ENCODE results near the gene CADM2. TPM values are rescaled to one million over a fixed set of nuclear protein-coding genes. Genes with fewer than 3 reads are reported as not detected.

Gene CADM2
- total and polyA plus RNA-seq, 2 experiments from 2014 or later = 0.15 to 0.40 TPM

DNA sequence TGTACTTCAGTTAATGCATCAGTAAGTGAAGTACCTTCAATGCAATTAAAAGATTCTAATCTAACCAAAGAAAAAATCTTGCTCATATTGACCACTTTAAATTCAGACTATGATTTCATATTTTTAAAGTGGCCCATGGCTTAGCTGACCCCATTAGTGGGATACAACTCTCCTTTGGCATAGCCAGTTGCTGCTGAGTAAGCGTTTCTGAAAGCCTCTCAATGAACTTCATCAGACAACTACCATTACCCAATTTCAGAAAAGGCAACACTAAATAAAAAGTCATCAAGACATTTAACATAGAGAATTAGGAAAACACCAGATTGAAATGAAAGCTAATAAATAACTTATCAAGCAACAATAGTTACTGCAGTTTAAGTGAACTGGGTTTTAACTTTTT lies 27.0 kb downstream of the CADM2 start:
- H3K27ac ChIP-seq = no peak overlapping the region
- H3K4me1 ChIP-seq (ENCODE audit: low read depth) = no peaks in the 10 kb centered on the region
- no peak overlapping the region for H3K4me3 ChIP-seq
- TF ChIP-seq, protein P1, sequence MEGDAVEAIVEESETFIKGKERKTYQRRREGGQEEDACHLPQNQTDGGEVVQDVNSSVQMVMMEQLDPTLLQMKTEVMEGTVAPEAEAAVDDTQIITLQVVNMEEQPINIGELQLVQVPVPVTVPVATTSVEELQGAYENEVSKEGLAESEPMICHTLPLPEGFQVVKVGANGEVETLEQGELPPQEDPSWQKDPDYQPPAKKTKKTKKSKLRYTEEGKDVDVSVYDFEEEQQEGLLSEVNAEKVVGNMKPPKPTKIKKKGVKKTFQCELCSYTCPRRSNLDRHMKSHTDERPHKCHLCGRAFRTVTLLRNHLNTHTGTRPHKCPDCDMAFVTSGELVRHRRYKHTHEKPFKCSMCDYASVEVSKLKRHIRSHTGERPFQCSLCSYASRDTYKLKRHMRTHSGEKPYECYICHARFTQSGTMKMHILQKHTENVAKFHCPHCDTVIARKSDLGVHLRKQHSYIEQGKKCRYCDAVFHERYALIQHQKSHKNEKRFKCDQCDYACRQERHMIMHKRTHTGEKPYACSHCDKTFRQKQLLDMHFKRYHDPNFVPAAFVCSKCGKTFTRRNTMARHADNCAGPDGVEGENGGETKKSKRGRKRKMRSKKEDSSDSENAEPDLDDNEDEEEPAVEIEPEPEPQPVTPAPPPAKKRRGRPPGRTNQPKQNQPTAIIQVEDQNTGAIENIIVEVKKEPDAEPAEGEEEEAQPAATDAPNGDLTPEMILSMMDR (IDR thresholded peaks at IDR 0.05; ENCODE audit: low read depth, low read length) = no peak
- DNase-seq (ENCODE audit: low read depth in 1 of 2, low spot score in 1 of 2) = no peak
- no peaks in the 10 kb centered on the region for H3K36me3 ChIP-seq
- H3K9me3 ChIP-seq (ENCODE audit: low read depth) = no peaks in the 10 kb centered on the region
- no peaks in the 10 kb centered on the region for H3K27me3 ChIP-seq

DNA sequence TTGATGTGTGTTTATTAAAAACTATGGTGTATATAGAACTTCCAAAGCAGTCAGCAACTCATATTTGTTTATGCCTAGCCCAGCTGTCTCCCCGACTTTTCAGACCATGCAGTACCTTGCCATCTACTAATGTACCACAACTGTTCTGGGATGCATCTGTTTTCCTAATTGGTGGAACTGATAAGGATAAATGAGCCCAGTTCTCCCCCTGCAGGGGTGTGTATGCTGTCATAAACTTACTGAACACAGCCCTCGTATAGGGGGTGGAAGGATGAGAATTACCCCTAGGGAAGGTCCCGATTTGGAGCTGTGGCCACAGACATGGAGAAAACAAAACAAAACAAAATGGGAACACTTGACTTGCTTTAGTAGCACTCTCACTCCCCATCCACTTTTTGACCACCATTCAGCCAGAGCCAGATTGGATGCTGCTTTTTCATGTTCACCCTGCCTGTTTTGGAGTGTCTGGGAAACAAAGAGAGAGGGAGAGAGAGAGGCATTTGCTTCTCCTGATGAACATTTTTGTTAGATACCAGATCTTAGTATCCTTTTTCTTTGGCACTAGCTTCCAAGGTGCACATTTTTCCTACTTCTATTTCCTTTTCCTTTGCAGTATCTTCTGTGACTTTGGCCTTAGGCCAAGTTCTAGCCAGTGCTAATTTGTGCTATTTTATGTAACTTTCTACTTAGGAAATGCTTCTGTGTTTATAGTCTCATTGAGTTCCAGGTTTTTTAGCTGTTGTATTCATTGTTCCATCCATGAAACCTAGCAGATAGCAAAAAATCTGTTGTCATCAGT lies 29.1 kb downstream of the CADM2 start:
- no peak overlapping the region for H3K27ac ChIP-seq
- no peaks in the 10 kb centered on the region for H3K36me3 ChIP-seq
- H3K4me1 ChIP-seq (ENCODE audit: low read depth) = no peaks in the 10 kb centered on the region
- no peak overlapping the region for H3K4me3 ChIP-seq
- H3K9me3 ChIP-seq (ENCODE audit: low read depth) = no peaks in the 10 kb centered on the region
- no peak for DNase-seq (ENCODE audit: low read depth in 1 of 2, low spot score in 1 of 2)
- TF ChIP-seq, protein P1 (IDR thresholded peaks at IDR 0.05; ENCODE audit: low read depth, low read length) = no peak
- no peaks in the 10 kb centered on the region for H3K27me3 ChIP-seq

DNA sequence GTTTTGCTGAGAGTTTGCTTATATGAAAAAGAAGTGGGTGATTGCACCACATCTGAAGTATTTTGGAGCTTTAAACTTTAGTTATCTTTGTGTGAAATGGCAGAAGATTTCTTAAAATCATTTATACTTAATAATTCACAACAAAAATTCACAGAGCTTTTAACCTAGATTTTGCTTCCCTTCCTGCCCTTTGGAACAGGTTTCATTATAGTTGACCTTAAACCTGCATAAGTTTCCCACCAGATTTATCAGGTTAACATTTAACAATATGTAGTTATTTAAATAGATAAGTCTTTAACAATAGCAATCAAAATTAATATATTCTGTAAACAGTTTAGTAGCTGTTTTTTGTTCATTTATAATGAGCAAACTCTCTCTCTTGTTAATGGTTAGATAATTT lies 30.3 kb downstream of the CADM2 start:
- TF ChIP-seq, protein P1 (IDR thresholded peaks at IDR 0.05; ENCODE audit: low read depth, low read length) = no peak
- H3K27me3 ChIP-seq = no peaks in the 10 kb centered on the region
- H3K27ac ChIP-seq = no peak overlapping the region
- H3K9me3 ChIP-seq (ENCODE audit: low read depth) = no peaks in the 10 kb centered on the region
- H3K36me3 ChIP-seq = no peaks in the 10 kb centered on the region
- no peak overlapping the region for H3K4me3 ChIP-seq
- no peak for DNase-seq (ENCODE audit: low read depth in 1 of 2, low spot score in 1 of 2)
- no peaks in the 10 kb centered on the region for H3K4me1 ChIP-seq (ENCODE audit: low read depth)

DNA sequence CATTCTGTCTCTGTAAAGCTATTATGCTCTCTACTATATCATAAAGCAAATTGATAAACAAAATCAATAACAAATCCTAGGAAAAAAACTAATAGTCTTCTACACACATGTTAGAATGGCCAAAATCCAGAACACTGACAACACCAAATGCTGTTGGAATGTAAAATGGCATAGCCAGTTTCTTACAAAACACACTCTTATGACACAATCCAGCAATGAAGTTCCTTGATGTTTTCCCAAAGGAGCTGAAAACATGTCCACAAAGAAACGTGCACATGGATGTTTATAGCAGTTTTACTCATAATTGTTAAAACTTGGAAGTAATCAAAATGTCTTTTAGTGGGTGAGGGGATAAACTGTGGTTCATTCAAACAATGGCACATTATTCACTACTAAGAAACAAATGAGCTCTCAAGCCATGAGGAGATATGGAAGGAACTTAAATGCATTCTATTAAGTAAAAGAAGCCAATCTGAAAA lies 32.7 kb downstream of the CADM2 start:
- Histone ChIP-seq H3K27me3 (no peaks in the 10 kb centered on the region), H3K36me3 (no peaks in the 10 kb centered on the region), H3K4me1 (ENCODE audit: low read depth) (no peaks in the 10 kb centered on the region), H3K27ac (no peak overlapping the region), H3K4me3 (no peak overlapping the region), H3K9me3 (ENCODE audit: low read depth) (no peaks in the 10 kb centered on the region)
- DNase-seq (ENCODE audit: low read depth in 1 of 2, low spot score in 1 of 2) = no peak
- TF ChIP-seq, protein P1 (IDR thresholded peaks at IDR 0.05; ENCODE audit: low read depth, low read length) = no peak

DNA sequence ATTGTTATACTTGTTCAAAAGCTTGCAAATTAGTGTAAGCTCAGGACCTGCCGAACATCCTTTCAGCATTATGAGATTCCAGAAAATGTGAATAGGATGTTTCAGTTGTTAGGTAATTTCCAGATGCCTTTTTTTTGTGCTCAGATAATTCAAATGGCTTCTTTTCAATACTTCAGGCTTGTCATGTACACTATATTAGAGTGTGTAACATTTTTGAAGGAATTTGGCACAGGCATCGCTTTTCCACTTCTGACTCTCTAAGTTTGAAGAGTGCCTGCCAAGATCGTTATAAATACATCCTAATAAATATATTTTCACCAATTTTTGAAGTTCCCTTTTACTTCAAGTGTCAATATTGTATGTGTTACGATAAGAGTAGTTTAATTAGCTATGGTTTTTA lies 35.2 kb downstream of the CADM2 start:
- TF ChIP-seq, protein P1 (IDR thresholded peaks at IDR 0.05; ENCODE audit: low read depth, low read length) = no peak
- Histone ChIP-seq H3K4me3 (no peak overlapping the region), H3K27ac (no peak overlapping the region), H3K4me1 (ENCODE audit: low read depth) (no peaks in the 10 kb centered on the region), H3K9me3 (ENCODE audit: low read depth) (no peaks in the 10 kb centered on the region), H3K36me3 (no peaks in the 10 kb centered on the region), H3K27me3 (no peaks in the 10 kb centered on the region)
- DNase-seq (ENCODE audit: low read depth in 1 of 2, low spot score in 1 of 2) = no peak
